ENCODE data around the gene THYN1.

Gene THYN1

DNA sequence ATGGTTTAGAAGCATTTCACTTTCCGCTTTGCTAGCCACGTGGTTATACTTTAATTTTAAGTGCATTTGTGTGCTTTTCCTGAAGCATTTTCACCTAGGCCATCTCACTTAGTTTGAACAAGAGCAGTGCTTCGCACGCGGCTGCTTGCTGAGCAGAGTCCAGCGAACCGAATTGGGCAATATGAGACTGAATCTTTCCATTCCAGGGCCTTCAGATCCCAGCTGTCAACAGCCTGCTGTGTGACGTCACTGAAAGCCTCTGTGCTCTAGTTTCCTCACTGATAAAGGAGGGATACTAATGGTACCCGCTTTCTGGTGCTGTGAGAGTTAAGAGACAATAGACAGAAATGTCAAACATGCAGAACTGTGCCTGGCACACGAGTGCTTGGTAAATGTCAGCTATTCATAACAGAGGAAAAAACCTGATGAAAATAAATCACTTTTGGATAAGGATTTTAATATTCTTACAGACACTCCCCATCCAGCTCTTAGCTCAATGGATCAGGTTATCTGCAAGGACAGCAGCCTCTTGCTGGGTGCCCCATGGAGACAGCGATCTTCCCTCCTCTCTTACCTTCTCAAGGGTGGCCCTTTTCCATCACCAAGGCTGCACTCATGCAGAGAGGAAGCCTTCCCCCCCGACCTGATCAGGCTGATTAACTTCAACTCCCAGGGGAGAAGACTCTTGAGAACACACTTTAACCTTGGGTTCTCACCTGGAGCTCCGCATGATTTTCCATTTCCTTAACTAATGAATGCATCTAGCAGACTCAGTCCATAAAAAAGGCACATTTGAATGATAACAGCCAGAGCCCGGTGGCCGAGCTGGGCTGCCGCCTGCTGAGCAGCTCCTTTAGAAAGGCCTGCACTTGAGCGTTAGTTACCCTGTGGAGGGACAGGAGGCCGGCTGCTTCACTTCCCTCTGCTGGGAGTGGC lies 19.5 kb upstream of the THYN1 start:
- Histone ChIP-seq H3K9ac (ENCODE audit: low read length) (peak overlapping the region; percentile 8), H3K4me1 (ENCODE audit: control insufficient read depth, low read depth, low read length) (peaks cover 43% of the 10 kb centered on the region), H3K36me3 (ENCODE audit: control insufficient read depth, low read depth, low read length) (no peaks in the 10 kb centered on the region), H3K9me3 (ENCODE audit: control insufficient read depth, low read depth, low read length) (no peaks in the 10 kb centered on the region), H3K27me3 (ENCODE audit: control insufficient read depth, insufficient read depth, low read length) (peaks cover 28% of the 10 kb centered on the region), H3K4me3 (ENCODE audit: low read length) (peak overlapping the region; percentile 86), H3K27ac (ENCODE audit: low read length) (no peak overlapping the region)

DNA sequence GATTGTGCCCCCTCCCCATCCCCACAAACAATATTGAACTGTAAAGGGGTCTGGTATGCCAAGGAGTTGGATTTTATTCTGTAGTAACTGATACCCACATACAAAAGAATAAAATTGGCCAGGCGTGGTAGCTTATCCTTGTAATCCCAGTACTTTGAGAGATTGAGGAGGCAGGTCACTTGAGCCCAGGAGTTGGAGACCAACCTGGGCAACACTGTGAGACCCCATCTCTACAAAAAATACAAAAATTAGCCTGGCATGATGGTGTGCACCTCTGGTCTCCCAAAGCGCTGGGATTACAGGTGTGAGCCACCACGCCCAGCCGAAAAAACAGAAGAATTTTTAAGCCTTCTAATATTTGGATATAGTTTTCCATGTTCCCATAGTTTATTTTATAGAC lies 18.8 kb upstream of the THYN1 start:
- no peak overlapping the region for H3K9ac ChIP-seq (ENCODE audit: low read length)
- peak overlapping the region; percentile 36 for H3K4me3 ChIP-seq (ENCODE audit: low read length)
- H3K4me1 ChIP-seq (ENCODE audit: control insufficient read depth, low read depth, low read length): peaks cover 50% of the 10 kb centered on the region
- peaks cover 22% of the 10 kb centered on the region for H3K27me3 ChIP-seq (ENCODE audit: control insufficient read depth, insufficient read depth, low read length)
- no peaks in the 10 kb centered on the region for H3K9me3 ChIP-seq (ENCODE audit: control insufficient read depth, low read depth, low read length)
- no peak overlapping the region for H3K27ac ChIP-seq (ENCODE audit: low read length)
- H3K36me3 ChIP-seq (ENCODE audit: control insufficient read depth, low read depth, low read length): no peaks in the 10 kb centered on the region

DNA sequence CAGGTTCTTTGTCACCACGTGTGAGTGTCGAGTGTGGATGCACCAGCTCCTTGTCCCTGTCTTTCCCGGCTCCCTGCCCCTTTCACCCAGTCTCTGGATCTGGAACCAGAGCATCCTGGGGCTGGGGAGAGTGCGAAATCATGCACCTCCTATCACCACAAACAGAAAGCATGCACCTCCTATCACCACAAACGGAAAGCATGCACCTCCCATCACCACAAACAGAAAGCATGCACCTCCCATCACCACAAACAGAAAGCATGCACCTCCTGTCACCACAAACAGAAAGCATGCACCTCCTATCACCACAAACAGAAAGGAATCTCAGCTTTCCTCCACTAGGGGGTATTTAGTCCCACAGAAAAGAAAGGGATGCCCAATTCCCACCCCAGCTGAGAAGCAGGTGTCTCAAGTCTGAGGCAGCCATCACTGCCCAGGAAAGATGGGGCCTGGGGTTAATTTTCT lies 17.1 kb upstream of the THYN1 start:
- Histone ChIP-seq H3K27me3 (ENCODE audit: control insufficient read depth, insufficient read depth, low read length) (peaks cover 11% of the 10 kb centered on the region), H3K4me1 (ENCODE audit: control insufficient read depth, low read depth, low read length) (peaks cover 52% of the 10 kb centered on the region), H3K36me3 (ENCODE audit: control insufficient read depth, low read depth, low read length) (no peaks in the 10 kb centered on the region), H3K4me3 (ENCODE audit: low read length) (no peak overlapping the region), H3K9me3 (ENCODE audit: control insufficient read depth, low read depth, low read length) (no peaks in the 10 kb centered on the region), H3K9ac (ENCODE audit: low read length) (no peak overlapping the region), H3K27ac (ENCODE audit: low read length) (no peak overlapping the region)

DNA sequence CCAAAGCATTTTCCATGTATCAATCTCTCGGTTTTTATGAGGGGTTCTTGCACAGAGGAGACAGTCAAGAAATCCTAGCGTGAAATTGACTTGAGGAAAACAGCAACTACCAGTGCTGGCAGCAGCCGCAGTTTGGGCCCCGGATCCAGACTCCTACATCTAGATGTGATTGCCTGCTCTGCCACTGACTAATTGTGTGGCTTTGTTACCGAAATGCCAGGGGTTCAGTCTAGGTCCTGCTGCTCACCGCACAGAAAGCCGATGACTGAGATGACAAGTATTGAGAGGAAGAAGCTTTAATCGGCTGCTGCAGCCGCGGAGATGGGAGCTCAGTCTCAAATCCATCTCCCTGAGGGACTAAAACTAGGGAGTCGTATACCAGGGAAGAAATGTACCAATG lies 14.8 kb upstream of the THYN1 start:
- no peak overlapping the region for H3K27ac ChIP-seq (ENCODE audit: low read length)
- H3K4me1 ChIP-seq (ENCODE audit: control insufficient read depth, low read depth, low read length): peaks cover 44% of the 10 kb centered on the region
- H3K27me3 ChIP-seq (ENCODE audit: control insufficient read depth, insufficient read depth, low read length): no peaks in the 10 kb centered on the region
- no peak overlapping the region for H3K4me3 ChIP-seq (ENCODE audit: low read length)
- peaks cover 9% of the 10 kb centered on the region for H3K36me3 ChIP-seq (ENCODE audit: control insufficient read depth, low read depth, low read length)
- peak overlapping the region; percentile 38 for H3K9ac ChIP-seq (ENCODE audit: low read length)
- no peaks in the 10 kb centered on the region for H3K9me3 ChIP-seq (ENCODE audit: control insufficient read depth, low read depth, low read length)

DNA sequence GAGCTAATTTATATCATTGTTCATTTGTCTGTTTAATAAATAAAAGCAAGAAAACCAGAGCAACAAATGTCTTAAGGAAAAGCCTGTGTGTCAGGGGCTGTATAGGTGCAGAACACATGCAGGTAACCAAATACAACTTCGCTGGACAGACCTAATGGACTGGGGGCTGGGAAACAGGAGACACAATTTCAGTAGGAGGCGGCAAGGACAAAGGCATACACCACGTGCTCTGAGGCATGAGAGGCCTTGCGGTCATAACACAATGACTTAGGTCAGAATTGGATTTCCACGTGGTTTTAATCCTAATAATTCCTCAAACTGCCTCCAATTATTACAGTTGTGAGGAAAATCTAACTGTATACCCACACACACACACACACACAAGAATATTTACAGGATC lies 14.3 kb upstream of the THYN1 start:
- H3K27ac ChIP-seq (ENCODE audit: low read length): no peak overlapping the region
- no peaks in the 10 kb centered on the region for H3K9me3 ChIP-seq (ENCODE audit: control insufficient read depth, low read depth, low read length)
- H3K9ac ChIP-seq (ENCODE audit: low read length): peak overlapping the region; percentile 38
- peaks cover 40% of the 10 kb centered on the region for H3K4me1 ChIP-seq (ENCODE audit: control insufficient read depth, low read depth, low read length)
- no peaks in the 10 kb centered on the region for H3K27me3 ChIP-seq (ENCODE audit: control insufficient read depth, insufficient read depth, low read length)
- H3K4me3 ChIP-seq (ENCODE audit: low read length): no peak overlapping the region
- peaks cover 14% of the 10 kb centered on the region for H3K36me3 ChIP-seq (ENCODE audit: control insufficient read depth, low read depth, low read length)

DNA sequence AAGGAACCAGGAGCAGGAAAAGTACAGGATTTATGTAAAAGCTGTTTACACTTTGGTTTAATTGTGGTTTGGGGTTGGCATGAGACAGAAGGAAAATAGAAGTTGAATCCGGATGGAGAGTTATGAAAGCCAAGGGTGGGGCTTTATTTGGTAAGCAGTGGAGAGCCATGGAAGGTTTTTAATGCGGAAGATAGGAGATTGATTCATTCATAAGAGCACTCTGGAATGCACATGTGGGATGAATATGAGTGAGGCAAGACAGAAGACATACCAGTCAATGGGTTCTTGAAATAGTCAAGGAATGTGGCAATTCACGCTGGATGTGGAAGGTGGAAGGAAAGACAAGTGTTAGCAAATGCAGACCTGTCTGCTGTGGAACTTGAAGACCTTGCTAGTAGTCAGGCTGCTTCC lies 13.7 kb upstream of the THYN1 start:
- Histone ChIP-seq H3K27me3 (ENCODE audit: control insufficient read depth, insufficient read depth, low read length) (no peaks in the 10 kb centered on the region), H3K4me3 (ENCODE audit: low read length) (no peak overlapping the region), H3K9ac (ENCODE audit: low read length) (peak overlapping the region; percentile 38), H3K4me1 (ENCODE audit: control insufficient read depth, low read depth, low read length) (peaks cover 33% of the 10 kb centered on the region), H3K9me3 (ENCODE audit: control insufficient read depth, low read depth, low read length) (no peaks in the 10 kb centered on the region), H3K27ac (ENCODE audit: low read length) (no peak overlapping the region), H3K36me3 (ENCODE audit: control insufficient read depth, low read depth, low read length) (peaks cover 20% of the 10 kb centered on the region)

DNA sequence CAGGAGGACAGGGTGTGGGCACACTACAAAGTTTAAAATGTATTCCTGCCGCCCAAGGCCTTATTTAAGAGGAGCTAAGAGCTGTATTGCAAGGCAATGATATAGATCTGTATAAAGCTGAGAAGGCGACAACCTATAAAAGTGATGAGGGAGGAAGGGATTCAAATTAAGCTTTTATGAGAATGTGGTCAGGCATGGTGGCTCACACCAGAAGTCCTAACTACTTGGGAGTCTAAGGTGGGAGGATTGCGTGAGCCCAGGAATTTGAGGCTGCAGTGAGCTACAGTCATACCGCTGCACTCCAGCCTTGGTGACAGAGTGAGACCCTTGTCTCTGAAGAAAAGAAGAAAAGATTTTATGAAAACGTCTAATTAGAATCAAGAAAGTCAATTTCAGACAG lies 13.3 kb upstream of the THYN1 start:
- Histone ChIP-seq H3K9me3 (ENCODE audit: control insufficient read depth, low read depth, low read length) (no peaks in the 10 kb centered on the region), H3K9ac (ENCODE audit: low read length) (no peak overlapping the region), H3K36me3 (ENCODE audit: control insufficient read depth, low read depth, low read length) (peaks cover 24% of the 10 kb centered on the region), H3K4me3 (ENCODE audit: low read length) (no peak overlapping the region), H3K27me3 (ENCODE audit: control insufficient read depth, insufficient read depth, low read length) (no peaks in the 10 kb centered on the region), H3K4me1 (ENCODE audit: control insufficient read depth, low read depth, low read length) (peaks cover 29% of the 10 kb centered on the region), H3K27ac (ENCODE audit: low read length) (no peak overlapping the region)

DNA sequence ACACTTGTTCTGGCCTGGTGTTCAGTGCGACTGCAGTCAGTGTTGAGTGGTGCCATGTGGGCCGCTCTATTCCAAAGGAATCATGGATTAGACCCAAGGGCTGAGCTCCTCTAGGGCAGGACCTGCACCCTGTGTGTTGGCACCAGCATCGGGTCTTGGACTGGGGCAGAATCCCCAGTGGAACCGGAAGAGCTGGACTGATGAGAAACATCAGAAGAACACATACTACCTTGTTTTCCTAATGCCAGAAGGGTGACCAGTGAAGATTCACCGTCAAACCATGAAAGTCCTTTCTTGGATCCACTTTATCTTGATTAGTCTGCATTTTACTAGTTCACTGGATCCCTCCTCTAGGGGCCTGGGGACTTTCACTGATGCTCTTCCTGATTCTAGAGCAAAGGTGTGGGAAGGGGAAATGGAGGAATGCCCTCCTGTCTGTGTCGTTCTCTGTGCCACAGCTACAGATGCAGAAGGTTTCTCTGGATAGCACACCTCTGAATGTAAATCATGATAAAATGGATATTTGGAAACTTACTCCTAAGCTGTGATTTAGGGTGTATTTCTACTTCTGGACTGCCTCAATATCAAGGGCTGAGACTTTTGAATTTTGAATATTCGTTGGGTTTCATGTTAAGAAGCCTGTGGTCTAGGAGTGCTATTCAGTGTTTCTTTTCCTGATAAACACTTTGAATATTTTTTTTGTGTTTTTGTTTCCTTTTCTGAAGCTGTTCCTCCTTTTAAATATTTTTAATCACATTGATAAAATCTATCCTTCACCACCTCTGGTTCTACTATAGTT lies 12.0 kb upstream of the THYN1 start:
- no peak overlapping the region for H3K4me3 ChIP-seq (ENCODE audit: low read length)
- no peak overlapping the region for H3K9ac ChIP-seq (ENCODE audit: low read length)
- H3K4me1 ChIP-seq (ENCODE audit: control insufficient read depth, low read depth, low read length): peaks cover 22% of the 10 kb centered on the region
- H3K36me3 ChIP-seq (ENCODE audit: control insufficient read depth, low read depth, low read length): peaks cover 36% of the 10 kb centered on the region
- H3K9me3 ChIP-seq (ENCODE audit: control insufficient read depth, low read depth, low read length): no peaks in the 10 kb centered on the region
- no peak overlapping the region for H3K27ac ChIP-seq (ENCODE audit: low read length)
- no peaks in the 10 kb centered on the region for H3K27me3 ChIP-seq (ENCODE audit: control insufficient read depth, insufficient read depth, low read length)

DNA sequence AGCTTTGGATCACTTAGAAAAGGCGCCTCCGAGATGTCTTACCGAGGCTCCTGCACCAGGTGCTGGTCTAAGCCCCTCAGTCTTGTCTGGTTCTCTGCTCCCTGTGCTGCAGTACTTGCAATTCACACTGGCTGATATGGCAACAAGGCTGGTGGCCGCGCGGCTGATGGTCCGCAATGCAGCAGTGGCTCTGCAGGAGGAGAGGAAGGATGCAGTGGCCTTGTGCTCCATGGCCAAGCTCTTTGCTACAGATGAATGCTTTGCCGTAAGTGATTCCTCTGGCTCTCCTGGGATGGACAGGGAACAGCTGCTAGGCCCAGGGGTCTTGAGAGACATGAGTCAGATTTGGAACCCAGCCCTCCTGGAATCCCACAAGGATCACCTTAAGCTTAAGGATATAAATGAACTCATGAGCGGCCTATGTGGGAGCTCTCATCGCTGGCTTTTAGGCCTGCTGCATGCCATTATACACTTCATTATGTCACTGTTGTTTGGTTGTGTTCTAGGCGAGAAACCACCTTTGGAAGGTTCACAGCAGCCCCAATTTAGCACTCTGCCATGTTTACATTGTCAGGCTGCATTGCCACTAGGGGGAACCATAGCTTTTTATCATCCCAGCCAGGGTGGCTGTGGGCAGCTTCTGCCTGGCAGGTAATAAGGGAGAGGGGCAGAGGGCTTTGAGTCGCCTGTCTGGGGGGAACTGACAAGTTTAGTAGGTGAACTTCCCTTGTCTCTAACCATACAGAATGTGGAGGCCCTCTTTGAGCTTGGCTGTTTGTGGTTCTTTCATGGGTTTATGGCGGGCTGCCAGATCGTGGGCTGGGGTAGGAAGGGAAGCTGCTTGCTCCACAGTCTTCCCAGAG lies 8.7 kb upstream of the THYN1 start:
- H3K9me3 ChIP-seq (ENCODE audit: control insufficient read depth, low read depth, low read length): no peaks in the 10 kb centered on the region
- peaks cover 1% of the 10 kb centered on the region for H3K4me1 ChIP-seq (ENCODE audit: control insufficient read depth, low read depth, low read length)
- H3K36me3 ChIP-seq (ENCODE audit: control insufficient read depth, low read depth, low read length): peaks cover 59% of the 10 kb centered on the region
- no peak overlapping the region for H3K9ac ChIP-seq (ENCODE audit: low read length)
- no peaks in the 10 kb centered on the region for H3K27me3 ChIP-seq (ENCODE audit: control insufficient read depth, insufficient read depth, low read length)
- no peak overlapping the region for H3K27ac ChIP-seq (ENCODE audit: low read length)
- H3K4me3 ChIP-seq (ENCODE audit: low read length): no peak overlapping the region

DNA sequence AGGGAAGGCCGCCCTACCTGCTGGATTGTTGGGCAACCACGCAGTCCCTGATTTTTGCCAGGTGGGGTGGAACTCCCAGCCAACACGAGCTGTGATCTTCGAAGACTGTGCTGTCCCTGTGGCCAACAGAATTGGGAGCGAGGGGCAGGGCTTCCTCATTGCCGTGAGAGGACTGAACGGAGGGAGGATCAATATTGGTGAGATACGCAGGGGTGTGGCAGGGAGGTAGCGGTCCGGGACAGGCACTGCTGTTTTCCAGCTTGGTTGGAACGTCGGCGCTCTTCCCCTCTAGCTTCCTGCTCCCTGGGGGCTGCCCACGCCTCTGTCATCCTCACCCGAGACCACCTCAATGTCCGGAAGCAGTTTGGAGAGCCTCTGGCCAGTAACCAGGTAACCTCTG lies 7.8 kb upstream of the THYN1 start:
- H3K36me3 ChIP-seq (ENCODE audit: control insufficient read depth, low read depth, low read length): peaks cover 64% of the 10 kb centered on the region

DNA sequence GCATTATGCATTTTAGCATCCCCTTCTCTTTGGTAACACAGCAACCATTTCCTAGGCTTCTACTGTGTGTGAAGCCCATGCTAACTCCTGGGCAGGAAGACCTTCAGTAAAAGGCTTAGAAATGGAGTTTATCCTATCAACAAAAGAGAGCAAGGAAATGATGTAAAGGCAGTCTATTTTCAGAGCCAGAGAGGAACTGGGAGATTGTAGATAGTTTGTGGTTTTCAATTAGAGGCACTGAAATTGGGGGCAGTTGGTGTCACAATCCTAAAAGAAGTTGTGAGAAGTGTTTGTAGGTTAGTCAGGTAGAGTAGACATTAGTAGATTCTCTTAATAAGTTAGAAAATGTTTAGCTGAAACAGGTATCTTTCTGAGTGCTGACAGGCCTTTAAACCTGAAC lies 7.4 kb upstream of the THYN1 start:
- Histone ChIP-seq H3K4me1 (ENCODE audit: control insufficient read depth, low read depth, low read length) (no peaks in the 10 kb centered on the region), H3K9me3 (ENCODE audit: control insufficient read depth, low read depth, low read length) (no peaks in the 10 kb centered on the region), H3K27me3 (ENCODE audit: control insufficient read depth, insufficient read depth, low read length) (no peaks in the 10 kb centered on the region), H3K9ac (ENCODE audit: low read length) (no peak overlapping the region), H3K36me3 (ENCODE audit: control insufficient read depth, low read depth, low read length) (peaks cover 64% of the 10 kb centered on the region), H3K27ac (ENCODE audit: low read length) (no peak overlapping the region), H3K4me3 (ENCODE audit: low read length) (no peak overlapping the region)

More for the DNA sequence above, 7.8 kb upstream of the THYN1 start:
- no peak overlapping the region for H3K4me3 ChIP-seq (ENCODE audit: low read length)
- no peak overlapping the region for H3K27ac ChIP-seq (ENCODE audit: low read length)
- no peak overlapping the region for H3K9ac ChIP-seq (ENCODE audit: low read length)
- no peaks in the 10 kb centered on the region for H3K27me3 ChIP-seq (ENCODE audit: control insufficient read depth, insufficient read depth, low read length)
- H3K4me1 ChIP-seq (ENCODE audit: control insufficient read depth, low read depth, low read length): no peaks in the 10 kb centered on the region
- no peaks in the 10 kb centered on the region for H3K9me3 ChIP-seq (ENCODE audit: control insufficient read depth, low read depth, low read length)

Measured in iPS-18a (cell line).